ENCODE data around the gene RAB11FIP4.
A peak's percentile ranks its signal among the peaks of the same experiment; 100 is the strongest.

RAB11FIP4 gene

GRCh38 chr17:31499771-31500554, 108.5 kb downstream of the RAB11FIP4 start:
- peak; percentile 24 for DNase-seq (ENCODE audit: low read depth)
- H3K4me3 ChIP-seq (replicated peaks; ENCODE audit: low read depth, low read length), result no peak overlapping the region
- no peak for TF ChIP-seq CTCF (IDR thresholded peaks at IDR 0.05; ENCODE audit: low read length, missing control alignments)

GRCh38 chr17:31506517-31506916, 115.0 kb downstream of the RAB11FIP4 start:
- H3K4me3 ChIP-seq (replicated peaks; ENCODE audit: low read depth, low read length), result no peak overlapping the region
- TF ChIP-seq CTCF (IDR thresholded peaks at IDR 0.05; ENCODE audit: low read length, missing control alignments), result no peak
- DNase-seq (ENCODE audit: low read depth), result no peak

- no peak overlapping the region for H3K4me3 ChIP-seq (replicated peaks; ENCODE audit: low read depth, low read length)
- no peak for DNase-seq (ENCODE audit: low read depth)
- TF ChIP-seq CTCF (IDR thresholded peaks at IDR 0.05; ENCODE audit: low read length, missing control alignments), result peak; percentile 25
Observed at GRCh38 chr17:31508288-31509094, 117.0 kb downstream of the RAB11FIP4 start.

GRCh38 chr17:31509095-31509804, 117.8 kb downstream of the RAB11FIP4 start:
- DNase-seq (ENCODE audit: low read depth), result no peak
- no peak overlapping the region for H3K4me3 ChIP-seq (replicated peaks; ENCODE audit: low read depth, low read length)
- no peak for TF ChIP-seq CTCF (IDR thresholded peaks at IDR 0.05; ENCODE audit: low read length, missing control alignments)

GRCh38 chr17:31509805-31510177, 118.3 kb downstream of the RAB11FIP4 start:
- no peak overlapping the region for H3K4me3 ChIP-seq (replicated peaks; ENCODE audit: low read depth, low read length)
- TF ChIP-seq CTCF (IDR thresholded peaks at IDR 0.05; ENCODE audit: low read length, missing control alignments), result no peak
- DNase-seq (ENCODE audit: low read depth), result no peak

GRCh38 chr17:31510308-31511194, 119.1 kb downstream of the RAB11FIP4 start:
- DNase-seq (ENCODE audit: low read depth), result no peak
- H3K4me3 ChIP-seq (replicated peaks; ENCODE audit: low read depth, low read length), result no peak overlapping the region
- no peak for TF ChIP-seq CTCF (IDR thresholded peaks at IDR 0.05; ENCODE audit: low read length, missing control alignments)

All from fibroblast of pulmonary artery (primary cell).